Measurements from ENCODE around the gene ELF1.

Gene ELF1

GRCh38 chr13:41019011-41019487 lies at the start of gene ELF1:
ELF1 (minus strand) TSS chr13:41019316; CDS start chr13:40982054, 37,262 bp downstream.
- DNase-seq (ENCODE audit: low spot score), result peak; percentile 83

DNA sequence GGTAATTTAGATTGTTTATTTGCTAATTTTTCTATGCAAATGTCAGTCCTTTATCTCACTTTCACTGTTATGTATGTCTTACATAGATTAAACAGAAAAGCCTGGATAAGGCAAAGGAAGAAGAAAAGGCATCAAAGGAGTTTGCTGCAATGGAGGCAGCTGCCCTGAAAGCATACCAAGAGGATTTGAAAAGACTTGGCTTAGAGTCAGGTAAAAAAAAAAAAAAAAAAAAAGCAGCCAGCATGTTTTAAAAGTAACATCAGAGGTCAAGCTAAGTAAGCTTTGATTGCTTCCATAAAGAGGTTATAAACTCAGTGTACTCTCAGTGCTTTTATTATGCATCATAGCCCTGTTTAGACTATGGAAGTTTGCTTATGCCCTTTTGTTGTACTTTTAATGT lies 46.0 kb upstream of the ELF1 start:
- DNase-seq (ENCODE audit: low spot score), result peak; percentile 41

GRCh38 chr13:41064493-41064892 lies 45.4 kb upstream of the ELF1 start:
- DNase-seq (ENCODE audit: low spot score), result no peak

DNA sequence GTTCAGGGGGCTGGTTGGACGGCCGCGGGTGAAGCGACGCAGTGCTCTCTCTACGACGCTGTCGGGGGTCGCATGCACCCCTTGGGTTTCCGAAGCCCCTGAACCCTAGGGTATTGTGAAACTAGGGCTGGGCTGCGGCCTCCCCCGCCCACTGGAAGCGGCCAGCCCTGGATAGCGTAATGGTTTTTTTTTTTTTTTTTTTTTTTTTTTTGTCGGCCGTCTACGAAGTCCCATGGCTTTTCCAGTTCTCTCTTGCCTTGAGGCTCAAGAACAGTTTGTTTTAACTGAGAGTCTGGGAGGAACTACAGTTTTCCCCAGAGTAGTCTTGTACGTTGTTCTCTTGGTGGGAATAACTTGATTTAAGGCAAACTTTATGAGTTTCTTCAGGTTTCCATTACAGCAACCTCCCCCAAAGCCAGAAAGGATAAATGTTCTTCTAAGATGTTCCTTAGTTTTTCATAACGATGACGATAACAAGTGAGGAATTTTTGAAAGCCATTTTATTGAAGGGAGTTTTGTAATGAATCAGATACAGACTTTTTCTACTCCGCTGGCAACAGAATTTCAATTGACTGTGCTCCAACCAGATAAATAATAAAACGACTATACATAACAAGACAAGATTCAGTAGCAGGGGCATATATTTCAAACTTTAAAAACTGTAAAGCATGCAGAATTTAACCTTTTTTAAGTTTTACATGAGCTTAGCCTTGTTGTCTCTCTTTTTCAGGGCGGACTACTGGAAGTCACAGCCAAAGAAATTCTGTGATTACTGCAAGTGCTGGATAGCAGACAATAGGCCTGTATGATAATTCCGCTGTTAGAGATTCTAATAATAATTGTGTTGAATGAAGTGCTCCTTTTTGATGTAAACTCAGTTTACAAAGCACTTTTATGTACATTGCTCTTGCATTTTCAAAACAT lies 43.1 kb upstream of the ELF1 start:
- DNase-seq (ENCODE audit: low spot score), result peak; percentile 68

DNA sequence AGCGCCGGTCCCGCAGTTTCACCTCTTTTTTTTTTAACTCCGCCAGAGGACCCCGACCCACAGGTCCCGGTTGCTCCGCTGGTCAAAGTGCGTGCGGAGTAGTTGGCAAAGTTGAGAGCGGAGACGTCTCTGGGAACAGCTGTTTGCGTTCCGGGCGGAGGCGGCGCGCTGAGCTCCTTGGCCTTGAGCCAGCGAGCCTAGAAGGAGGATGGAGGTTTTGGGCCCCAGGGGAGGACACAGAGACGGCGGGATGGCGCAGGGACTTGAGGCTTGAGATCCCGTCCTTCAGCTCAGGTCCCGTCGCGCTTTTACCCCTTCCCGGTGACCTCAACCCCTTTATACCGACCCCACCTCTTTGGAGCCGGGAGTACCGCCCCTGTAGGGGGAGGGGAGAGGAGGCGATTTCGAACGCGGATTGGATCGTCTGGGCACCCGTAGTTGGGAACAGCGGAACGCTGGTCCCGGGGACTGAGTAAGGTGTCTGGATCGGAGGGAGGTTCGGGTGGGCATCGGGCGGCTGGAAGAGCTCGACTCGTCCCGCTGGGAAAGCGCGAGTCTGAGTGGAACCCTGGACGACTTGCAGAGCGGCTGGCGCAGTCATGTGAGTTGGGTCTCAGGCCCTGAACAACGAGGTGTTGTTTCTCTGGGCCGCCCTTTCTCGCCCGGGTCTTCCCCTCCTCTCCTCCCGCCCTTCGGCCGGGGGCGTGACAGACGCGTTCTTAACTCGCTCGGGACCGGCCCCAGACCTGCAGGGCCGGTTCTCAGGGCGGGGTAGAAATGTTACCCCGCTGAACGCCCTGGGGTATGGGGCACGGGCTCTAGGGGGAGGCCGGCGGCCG lies 42.2 kb upstream of the ELF1 start, which contains the start of gene WBP4:
Gene WBP4 (plus strand): TSS at position 435 of the 839 bp plus-strand sequence. CDS start 165 bp downstream, at position 600.
- DNase-seq (ENCODE audit: low spot score), result peak; percentile 94

GRCh38 chr13:41060724-41061074 lies 41.6 kb upstream of the ELF1 start:
- peak; percentile 89 for DNase-seq (ENCODE audit: low spot score)

DNA sequence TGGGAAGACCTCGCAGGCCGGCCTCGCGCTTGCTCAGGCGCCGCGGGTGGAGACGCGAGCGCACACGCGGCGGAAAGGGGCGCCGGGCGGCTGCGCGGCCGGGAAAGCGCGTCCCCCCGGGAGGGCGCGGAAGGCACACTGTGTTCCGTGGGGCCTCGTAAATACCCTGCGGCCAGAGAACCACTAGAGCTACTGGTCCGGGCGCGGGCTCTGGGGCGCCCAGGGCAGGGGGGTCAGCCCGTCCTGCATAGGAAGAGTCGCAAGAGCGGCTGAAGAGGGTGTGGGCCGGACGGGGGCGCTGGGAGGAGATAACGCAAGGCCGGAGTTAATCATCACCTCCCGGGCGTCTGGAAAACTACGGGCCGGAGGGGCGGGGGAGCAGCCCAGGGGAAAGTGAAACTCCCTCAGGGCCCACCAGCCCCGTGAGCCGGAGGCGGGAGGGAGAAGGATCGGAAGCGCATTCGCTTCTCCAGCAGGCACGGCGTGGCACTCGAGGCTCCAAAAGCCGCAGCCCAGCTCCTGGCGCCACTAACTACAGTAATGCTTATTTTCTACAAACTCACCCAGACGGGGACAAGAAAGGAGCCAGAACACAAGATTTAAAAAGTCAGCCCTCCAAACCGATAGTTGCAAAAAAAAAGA lies 41.1 kb upstream of the ELF1 start:
- DNase-seq (ENCODE audit: low spot score), result peak; percentile 83

- peak; percentile 38 for DNase-seq (ENCODE audit: low spot score)
These were observed 40.5 kb upstream of the ELF1 start for GRCh38 chr13:41059456-41060081.

DNA sequence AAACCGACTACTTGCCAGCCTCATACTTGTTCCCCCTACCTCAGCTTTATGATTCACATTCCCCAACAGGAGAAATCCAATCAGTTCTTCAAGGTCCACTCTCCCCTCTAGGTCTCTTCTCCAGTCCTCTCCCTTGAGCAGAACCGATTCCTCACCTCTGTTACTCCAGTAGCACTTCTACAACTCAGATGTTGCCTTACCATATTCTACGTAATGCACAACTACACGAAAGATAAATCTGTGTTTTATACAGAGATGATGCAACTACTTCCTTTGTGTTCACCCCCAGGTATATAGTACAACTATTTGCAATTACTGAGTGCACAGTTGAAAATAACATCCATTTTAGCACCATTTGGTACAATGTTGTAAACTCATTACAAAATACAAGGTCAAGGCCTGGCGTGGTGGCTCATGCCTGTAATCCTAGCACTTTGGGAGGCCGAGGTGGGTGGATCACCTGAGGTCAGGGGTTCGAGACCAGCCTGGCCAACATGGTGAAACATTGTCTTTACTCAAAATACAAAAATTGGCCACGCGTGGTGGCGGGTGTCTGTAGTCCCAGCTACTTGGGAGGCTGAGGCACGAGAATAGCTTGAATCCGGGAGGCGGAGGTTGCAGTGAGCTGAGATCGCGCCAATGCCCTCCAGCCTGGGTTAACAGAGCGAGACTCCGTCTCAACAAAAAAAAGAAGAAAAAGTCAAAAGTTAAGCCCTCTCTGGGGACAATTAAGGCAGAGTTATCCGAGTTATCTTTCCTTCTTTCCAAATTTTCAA lies 39.4 kb upstream of the ELF1 start:
- DNase-seq (ENCODE audit: low spot score), result no peak

- no peak for DNase-seq (ENCODE audit: low spot score)
These were observed 38.0 kb upstream of the ELF1 start for GRCh38 chr13:41056826-41057711.

- no peak for DNase-seq (ENCODE audit: low spot score)
These were observed 37.1 kb upstream of the ELF1 start for GRCh38 chr13:41056194-41056593.

- peak; percentile 46 for DNase-seq (ENCODE audit: low spot score)
These were observed 36.0 kb upstream of the ELF1 start for GRCh38 chr13:41054919-41055619.

DNA sequence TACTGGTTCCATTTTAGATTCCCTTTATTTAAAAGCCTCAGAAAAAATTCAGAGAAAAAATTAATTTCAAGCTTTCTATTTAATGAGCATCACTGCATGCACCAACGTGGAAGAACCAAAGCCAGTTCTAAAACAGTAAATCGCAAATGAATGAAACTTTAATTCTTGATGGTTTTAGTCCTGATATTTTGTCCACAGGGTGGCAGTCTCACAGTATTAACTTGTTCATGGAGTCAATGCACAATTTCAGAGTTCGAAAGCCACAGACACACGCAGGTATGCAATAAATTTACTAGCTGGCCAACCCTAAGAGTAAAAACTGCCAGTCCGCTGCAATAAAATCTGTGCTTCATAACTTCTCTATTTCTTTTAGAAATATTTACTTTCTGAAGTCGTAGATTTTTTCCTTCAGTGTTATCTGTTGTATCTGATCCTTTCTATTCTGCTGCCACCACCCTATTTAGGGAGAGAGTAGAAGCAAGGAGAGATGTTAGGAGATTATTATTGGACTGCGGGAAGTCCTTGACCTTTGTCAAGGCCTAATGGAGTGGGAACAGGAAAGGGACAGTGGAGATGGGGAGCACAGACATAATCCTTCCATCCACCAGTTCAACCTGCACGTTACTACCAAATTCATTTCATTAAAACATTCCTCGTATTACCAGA lies 35.2 kb upstream of the ELF1 start:
- DNase-seq (ENCODE audit: low spot score), result peak; percentile 77

- DNase-seq (ENCODE audit: low spot score), result no peak
These were observed 34.3 kb upstream of the ELF1 start for GRCh38 chr13:41053384-41053826.

- no peak for DNase-seq (ENCODE audit: low spot score)
These were observed 33.3 kb upstream of the ELF1 start for GRCh38 chr13:41052441-41052840.

- DNase-seq (ENCODE audit: low spot score), result no peak
These were observed 30.6 kb upstream of the ELF1 start for GRCh38 chr13:41049480-41050440.

DNA sequence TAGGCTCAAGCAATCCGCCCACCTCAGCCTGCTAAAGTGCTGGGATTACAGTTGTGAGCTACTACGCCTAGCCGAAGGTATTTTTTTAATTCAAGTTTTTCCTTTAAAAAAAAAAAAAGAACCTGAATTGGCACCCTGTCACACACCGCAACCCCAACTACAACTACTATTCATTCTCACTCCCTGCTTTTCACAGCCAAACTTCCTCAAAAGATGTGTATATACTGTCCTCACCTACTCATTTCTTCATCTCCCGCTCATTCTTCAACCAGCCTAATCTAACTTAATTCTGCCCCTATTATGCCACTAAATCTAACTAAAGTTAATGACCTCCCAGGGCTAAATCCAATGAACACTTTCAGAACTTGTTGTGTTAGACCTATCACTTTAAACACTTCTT lies 29.5 kb upstream of the ELF1 start:
- no peak for DNase-seq (ENCODE audit: low spot score)

All from hematopoietic multipotent progenitor cell treated with erythropoietin and hydrocortisone succinate and interleukin-3 and kit ligand, for 15 days (in vitro differentiated cells).